Eye (tissue), 1 donor: Measurements from ENCODE around the gene CST4.
"Not testable (repeated sequence)": the region's sequence is repeated elsewhere in the genome, so short reads cannot be mapped to it uniquely, and the experiment has no call there.

Experiments used
- DNase-seq: peaks from one replicate; pipeline ENCODE4 v3.0.0-alpha.2; 2015

The CST4 gene

DNA sequence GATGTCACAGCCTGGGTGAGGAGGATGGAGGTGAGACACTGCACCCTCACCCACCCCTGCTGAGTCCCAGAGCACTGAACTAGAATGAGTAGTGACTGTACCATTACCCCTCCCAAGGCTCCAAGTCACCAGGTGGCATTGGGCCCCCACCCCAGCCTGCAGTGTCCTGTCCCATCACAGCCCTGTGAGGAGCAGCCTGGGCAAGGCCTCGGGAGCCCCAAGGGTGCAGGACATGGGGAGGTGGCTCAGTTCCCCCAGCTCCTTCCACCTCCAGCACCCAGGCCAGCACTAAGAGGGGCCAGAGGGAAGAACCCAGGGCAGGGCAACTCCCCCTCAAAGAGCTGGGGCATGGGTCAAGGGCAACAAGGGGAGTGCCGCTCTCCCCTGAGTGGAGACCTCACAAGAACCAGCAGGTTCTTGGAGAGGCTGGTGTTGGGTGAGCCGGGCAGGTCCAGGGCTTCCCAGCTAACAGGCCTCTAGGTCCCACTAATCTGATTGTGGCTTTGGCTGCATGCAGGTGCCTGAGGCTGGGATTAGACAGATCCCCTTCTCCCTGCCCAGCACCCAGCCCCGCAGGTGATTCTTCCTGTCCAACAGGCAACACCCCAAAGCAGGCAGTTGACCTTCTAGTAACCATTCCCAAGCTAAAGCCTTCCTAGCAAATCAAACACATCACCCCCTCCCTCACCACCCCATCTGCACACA lies 2.6 kb downstream of the CST4 start:
- no peak for DNase-seq

- not testable (repeated sequence) for DNase-seq
Observed at GRCh38 chr20:23685529-23685896, 3.3 kb downstream of the CST4 start.

GRCh38 chr20:23684261-23684660 lies 4.6 kb downstream of the CST4 start:
- no peak for DNase-seq

- no peak for DNase-seq
Observed at GRCh38 chr20:23683807-23684206, 5.0 kb downstream of the CST4 start.

DNA sequence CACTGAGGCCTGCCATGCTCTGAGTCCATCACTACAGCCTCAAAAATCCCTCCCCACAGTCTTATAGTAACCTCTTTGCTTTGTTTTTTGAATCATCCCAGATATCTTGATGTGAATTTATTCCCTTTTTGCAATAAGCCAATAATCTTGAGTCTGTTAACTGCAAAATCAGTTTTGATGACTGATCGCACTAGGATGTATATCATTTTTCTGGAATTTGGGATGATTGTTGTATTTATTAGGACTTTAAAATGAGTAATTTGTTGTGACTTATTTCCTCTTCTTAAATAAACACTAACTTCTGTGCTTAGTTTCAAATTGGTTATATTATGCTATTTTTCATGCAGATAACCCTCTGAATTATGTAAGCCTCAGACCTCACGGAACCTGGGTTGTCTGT lies 5.6 kb downstream of the CST4 start:
- DNase-seq = no peak

DNA sequence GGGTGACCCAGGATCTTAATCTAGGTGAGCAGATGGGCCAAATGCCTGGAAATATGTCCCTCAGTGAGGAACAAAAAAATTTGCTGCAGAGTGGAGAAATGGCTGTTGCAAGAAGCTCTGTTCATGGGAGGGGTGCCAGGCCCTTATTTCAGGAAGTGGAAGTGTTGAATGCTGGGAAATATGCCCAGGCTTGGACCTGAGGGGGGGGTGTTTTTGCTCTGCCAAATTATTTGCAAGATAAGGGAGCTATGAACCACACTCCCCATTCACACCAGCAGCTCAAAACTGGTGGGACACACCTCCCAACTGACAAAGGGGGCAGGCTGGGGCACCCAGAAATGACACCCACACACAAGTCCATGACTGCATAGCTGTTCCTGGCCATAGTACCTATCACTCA lies 8.7 kb downstream of the CST4 start:
- DNase-seq = no peak

GRCh38 chr20:23679133-23680092 lies 9.4 kb downstream of the CST4 start:
- no peak for DNase-seq

DNA sequence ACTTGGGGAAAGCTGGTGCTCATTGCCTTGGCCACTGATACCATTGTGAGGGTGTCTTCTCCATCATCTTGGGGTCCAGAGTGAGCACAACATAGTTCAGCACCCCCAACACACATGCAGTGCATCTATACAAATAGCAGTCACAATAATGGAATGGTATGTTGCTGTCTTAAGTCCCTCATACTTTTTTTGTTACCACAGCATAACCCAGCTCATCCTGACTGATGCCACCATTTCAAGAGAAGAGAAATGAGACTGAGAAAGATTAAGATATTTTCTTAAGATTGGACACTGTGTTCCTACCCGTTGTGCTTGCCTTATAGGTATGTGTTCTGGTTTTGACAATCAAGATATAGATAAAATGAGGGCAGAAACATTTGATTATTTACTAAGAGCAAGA lies 15.6 kb downstream of the CST4 start:
- DNase-seq = no peak

GRCh38 chr20:23672158-23672557 lies 16.7 kb downstream of the CST4 start:
- no peak for DNase-seq

DNA sequence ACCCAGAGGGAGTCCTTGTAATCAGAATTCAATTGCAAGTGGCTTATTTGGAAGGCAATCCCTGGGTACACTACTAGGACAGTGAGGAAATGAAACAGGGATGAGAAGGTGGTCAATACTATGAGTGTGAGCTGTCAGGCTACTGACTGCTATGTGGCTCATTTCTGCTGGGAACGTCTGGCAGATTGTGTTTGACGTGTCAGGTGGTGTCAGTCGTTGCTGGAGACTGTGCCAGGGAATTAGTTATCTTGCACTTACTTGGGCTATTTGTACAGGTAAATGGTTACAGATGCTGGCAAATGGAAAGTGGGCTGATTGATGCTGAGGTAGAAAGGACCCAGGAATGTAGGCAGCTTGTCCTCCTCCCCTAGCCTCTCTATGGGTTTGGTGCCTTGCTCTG lies 17.4 kb downstream of the CST4 start:
- DNase-seq = no peak

DNA sequence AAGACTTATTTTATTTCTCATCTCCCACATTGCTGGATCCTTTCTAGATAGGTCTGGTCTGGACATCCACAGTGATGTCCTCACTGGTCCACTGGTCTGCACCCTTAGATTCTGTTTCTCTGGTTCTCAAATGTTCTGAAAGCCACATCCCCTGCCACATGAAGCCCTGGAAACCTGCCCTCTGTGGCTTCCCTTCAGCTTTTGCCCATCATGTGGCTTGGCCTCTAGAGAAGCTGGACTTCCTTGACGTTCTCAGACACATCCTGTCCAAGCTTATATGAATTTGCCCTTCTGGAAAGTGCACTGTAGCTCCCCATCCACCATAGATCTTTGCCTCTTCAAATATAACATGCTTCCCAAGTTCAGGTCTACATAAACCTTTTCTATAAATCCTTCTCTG lies 18.5 kb downstream of the CST4 start:
- no peak for DNase-seq

- no peak for DNase-seq
Observed at GRCh38 chr20:23669866-23670265, 19.0 kb downstream of the CST4 start.

DNA sequence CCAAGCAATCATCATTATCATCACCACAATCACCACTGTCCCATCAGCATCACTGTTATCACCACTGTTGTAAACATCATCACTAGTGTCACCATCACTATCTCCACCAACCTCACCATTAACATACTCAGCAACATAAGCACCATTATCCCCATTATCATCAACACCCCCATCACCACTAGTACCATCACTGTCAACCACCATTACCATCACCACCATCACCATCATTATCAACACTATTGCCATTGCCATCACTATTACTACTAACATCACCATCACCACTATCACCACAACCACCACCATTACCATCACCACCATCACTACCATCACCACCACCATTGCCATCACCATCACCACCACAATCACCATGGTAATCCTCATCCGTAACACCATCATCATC lies 19.5 kb downstream of the CST4 start:
- no peak for DNase-seq

DNA sequence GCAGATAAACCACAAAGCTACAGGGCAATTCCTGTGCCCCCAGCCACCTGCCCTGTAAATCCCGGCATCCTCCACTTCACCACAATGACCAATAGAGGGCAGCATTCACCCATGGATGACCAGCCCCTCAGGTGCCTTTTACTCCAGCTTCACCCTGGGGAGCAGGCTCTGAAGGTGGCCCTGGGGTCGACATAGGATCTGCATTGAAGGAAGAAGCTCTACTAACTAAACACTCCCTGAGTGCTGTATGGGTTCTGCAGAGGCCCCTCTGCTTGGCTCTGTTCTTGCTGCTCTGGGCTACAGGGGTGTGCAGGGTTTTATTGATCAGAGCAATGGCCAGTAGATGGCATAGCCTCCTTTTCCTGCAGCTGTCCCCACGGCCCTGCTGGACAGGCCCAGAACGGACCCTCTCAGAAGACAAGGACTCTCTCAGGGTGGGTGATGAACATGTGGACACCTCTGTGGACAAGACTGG lies 20.3 kb downstream of the CST4 start:
- DNase-seq = peak; percentile 82

GRCh38 chr20:23667666-23668065 lies 21.2 kb downstream of the CST4 start:
- no peak for DNase-seq

- no peak for DNase-seq
Observed at GRCh38 chr20:23666698-23667097, 22.1 kb downstream of the CST4 start.

GRCh38 chr20:23666189-23666588 lies 22.6 kb downstream of the CST4 start:
- no peak for DNase-seq

DNA sequence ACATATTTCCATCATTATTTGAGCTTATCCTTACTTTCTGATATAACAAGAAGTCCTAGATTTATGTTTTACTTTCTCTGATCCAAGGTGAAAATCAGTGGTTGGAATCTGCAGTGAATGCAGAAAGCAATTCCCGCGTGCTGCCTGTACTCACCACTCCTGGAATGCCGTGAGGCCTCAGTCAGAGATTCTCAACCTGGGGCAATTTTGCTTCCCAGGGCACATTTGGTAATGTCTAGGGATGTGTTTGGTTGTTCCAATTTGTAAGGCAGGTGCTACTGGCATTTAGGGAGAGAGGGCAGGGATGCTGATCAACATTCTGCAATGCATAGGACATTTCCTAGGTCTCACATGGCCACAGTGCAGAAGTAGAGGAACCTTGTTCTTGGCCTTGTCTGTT lies 23.9 kb downstream of the CST4 start:
- no peak for DNase-seq

DNA sequence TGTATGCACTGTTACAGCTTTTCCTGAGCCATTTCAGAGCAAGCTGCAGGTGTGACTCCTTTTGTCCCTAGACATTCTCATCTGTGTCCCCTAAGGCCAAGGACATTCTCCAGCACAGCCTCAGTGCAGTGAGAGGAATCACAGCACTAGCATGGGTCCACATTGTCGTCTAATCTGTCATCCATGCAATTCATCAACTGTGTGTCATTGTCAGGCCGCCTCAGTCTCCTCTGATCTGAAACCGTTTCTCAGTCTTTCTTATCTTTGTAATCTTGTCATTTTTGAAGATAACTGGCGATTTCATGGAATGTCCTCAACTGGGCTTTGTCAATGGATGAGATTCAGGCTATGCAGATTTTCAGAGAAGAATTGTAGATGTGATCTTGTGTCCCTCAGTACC lies 24.8 kb downstream of the CST4 start:
- not testable (repeated sequence) for DNase-seq

GRCh38 chr20:23663180-23663579 lies 25.7 kb downstream of the CST4 start:
- no peak for DNase-seq

GRCh38 chr20:23662276-23662870 lies 26.5 kb downstream of the CST4 start:
- no peak for DNase-seq

GRCh38 chr20:23661002-23661429 lies 27.8 kb downstream of the CST4 start:
- DNase-seq = no peak

GRCh38 chr20:23659989-23660837 lies 28.6 kb downstream of the CST4 start:
- DNase-seq = no peak
